Measurements from ENCODE around the gene RFX4.

Gene RFX4

GRCh38 chr12:106767954-106768822, 185.4 kb downstream of the RFX4 start:
- no peak for DNase-seq

- DNase-seq, result no peak
Observed at GRCh38 chr12:106769078-106769477, 186.3 kb downstream of the RFX4 start.

- no peak for DNase-seq
Observed at GRCh38 chr12:106769546-106769945, 186.7 kb downstream of the RFX4 start.

- no peak for DNase-seq
Observed at GRCh38 chr12:106771425-106771824, 188.6 kb downstream of the RFX4 start.

- no peak for DNase-seq
Observed at GRCh38 chr12:106773286-106774004, 190.6 kb downstream of the RFX4 start.

- DNase-seq, result peak; percentile 83
Observed at GRCh38 chr12:106774005-106774807, 191.4 kb downstream of the RFX4 start, which contains the start of gene RIC8B. Gene RIC8B (plus strand): TSS chr12:106774682. CDS start chr12:106774746, 64 bp downstream.

GRCh38 chr12:106774808-106775524, 192.2 kb downstream of the RFX4 start:
- no peak for DNase-seq

- DNase-seq, result no peak
Observed at GRCh38 chr12:106776897-106777296, 194.1 kb downstream of the RFX4 start.

GRCh38 chr12:106780010-106780631, 197.3 kb downstream of the RFX4 start:
- DNase-seq, result no peak

GRCh38 chr12:106782619-106783018, 199.8 kb downstream of the RFX4 start:
- DNase-seq, result no peak

- DNase-seq, result no peak
Observed at GRCh38 chr12:106783515-106783914, 200.7 kb downstream of the RFX4 start.

- DNase-seq, result no peak
Observed at GRCh38 chr12:106790020-106790419, 207.2 kb downstream of the RFX4 start.

- DNase-seq, result no peak
Observed at GRCh38 chr12:106791531-106791930, 208.7 kb downstream of the RFX4 start.

GRCh38 chr12:106794369-106794768, 211.6 kb downstream of the RFX4 start:
- no peak for DNase-seq

GRCh38 chr12:106801167-106801708, 218.4 kb downstream of the RFX4 start:
- no peak for DNase-seq

- no peak for DNase-seq
Observed at GRCh38 chr12:106801830-106802533, 219.2 kb downstream of the RFX4 start.

GRCh38 chr12:106804668-106805067, 221.9 kb downstream of the RFX4 start:
- DNase-seq, result no peak

Measured in activated T-cell treated with anti-CD3 and anti-CD28 coated beads, Interleukin-2, amount 50 U/mL, for 1 hour (primary cell).